Bronchial epithelial cell (primary cell): ENCODE measurements around the gene ACTN2. TPM values are rescaled to one million over a fixed set of nuclear protein-coding genes. Genes with fewer than 3 reads are reported as not detected.

Experiments used
- DNase-seq: peaks from one replicate; pipeline ENCODE4 v3.0.0-alpha.2; 2010; ENCODE audit warnings: low read depth
- FAIRE-seq: peaks from 2 replicates; lab custom pipeline; 2011; peaks lifted over from hg19 to GRCh38; lab: Jason Lieb, UNC
- H3K27me3 ChIP-seq: 2 replicates; pipeline ENCODE4 v1.5.1; 2011; ENCODE audit warnings: low read length; ENCODE audit not compliant: control insufficient read depth, insufficient read depth
- H3K36me3 ChIP-seq: 2 replicates; pipeline ENCODE4 v1.5.1; 2011; ENCODE audit warnings: low read length; ENCODE audit not compliant: control insufficient read depth, insufficient read depth
- H3K4me3 ChIP-seq: 2 replicates; pipeline ENCODE4 v1.5.1; 2011; ENCODE audit warnings: mild to moderate bottlenecking, low read depth, low read length, control low read depth
- total RNA-seq: library from RNA; depleted of rRNA; stranded (reverse); fragments of >200 nt; gene quantifications from 2 replicates; pipeline ENCODE4 v1.2.1, GENCODE V29; 2014
- TF ChIP-seq, protein P1 (sequence below): IDR thresholded peaks from 2 replicates; pipeline ENCODE4 v1.5.1; 2011; ENCODE audit warnings: mild to moderate bottlenecking, moderate library complexity, low read length, control low read depth, inconsistent platforms; ENCODE audit not compliant: insufficient read depth, severe bottlenecking

Gene ACTN2
- total RNA-seq, 1 donor from 2014 or later: 0.79 TPM

DNA sequence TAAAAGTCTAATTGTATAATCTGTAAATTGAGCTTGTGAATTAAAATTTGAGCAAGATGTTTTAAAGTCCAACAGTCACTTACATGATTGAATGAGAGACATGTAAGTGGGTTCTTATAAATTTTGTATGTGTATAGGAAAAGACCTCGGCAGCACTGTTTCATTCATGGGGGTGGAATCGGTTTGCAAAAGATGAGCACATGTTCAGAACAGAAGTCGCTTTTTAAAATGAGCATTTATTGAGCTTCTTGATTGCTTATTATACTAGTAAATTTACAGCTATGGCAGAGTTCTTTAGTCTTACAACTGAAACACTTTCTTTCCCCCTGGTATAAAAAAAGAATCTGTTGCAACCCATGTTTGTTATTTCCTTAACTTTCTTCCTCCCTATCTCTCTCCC is 33.9 kb downstream of the ACTN2 start:
- Histone ChIP-seq H3K4me3 (no peak overlapping the region), H3K36me3 (no peaks in the 10 kb centered on the region), H3K27me3 (no peaks in the 10 kb centered on the region)
- DNase-seq: no peak
- TF ChIP-seq, protein P1, sequence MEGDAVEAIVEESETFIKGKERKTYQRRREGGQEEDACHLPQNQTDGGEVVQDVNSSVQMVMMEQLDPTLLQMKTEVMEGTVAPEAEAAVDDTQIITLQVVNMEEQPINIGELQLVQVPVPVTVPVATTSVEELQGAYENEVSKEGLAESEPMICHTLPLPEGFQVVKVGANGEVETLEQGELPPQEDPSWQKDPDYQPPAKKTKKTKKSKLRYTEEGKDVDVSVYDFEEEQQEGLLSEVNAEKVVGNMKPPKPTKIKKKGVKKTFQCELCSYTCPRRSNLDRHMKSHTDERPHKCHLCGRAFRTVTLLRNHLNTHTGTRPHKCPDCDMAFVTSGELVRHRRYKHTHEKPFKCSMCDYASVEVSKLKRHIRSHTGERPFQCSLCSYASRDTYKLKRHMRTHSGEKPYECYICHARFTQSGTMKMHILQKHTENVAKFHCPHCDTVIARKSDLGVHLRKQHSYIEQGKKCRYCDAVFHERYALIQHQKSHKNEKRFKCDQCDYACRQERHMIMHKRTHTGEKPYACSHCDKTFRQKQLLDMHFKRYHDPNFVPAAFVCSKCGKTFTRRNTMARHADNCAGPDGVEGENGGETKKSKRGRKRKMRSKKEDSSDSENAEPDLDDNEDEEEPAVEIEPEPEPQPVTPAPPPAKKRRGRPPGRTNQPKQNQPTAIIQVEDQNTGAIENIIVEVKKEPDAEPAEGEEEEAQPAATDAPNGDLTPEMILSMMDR: no peak
- no peak for FAIRE-seq

DNA sequence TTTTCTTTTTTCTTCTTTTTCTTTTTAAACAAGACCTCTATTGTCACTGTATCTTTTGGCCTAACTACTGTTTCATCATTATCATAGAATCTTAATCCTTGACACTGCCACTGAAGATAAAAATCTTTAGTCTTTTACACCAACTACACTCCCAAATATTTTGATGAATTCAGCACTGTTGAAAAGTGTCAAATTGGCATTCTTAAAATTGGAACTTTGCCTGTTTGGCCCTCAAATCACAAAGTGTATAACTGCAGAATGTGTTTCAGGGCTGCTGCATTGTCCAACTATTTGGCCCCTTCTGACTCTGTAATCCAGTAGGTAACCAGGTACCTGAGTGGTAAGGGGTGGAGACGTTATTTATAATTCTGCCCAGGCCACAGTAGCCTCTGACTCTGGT is 34.3 kb downstream of the ACTN2 start:
- H3K27me3 ChIP-seq: no peaks in the 10 kb centered on the region
- no peak for FAIRE-seq
- DNase-seq: no peak
- TF ChIP-seq, protein P1: no peak
- H3K36me3 ChIP-seq: no peaks in the 10 kb centered on the region
- H3K4me3 ChIP-seq: no peak overlapping the region

DNA sequence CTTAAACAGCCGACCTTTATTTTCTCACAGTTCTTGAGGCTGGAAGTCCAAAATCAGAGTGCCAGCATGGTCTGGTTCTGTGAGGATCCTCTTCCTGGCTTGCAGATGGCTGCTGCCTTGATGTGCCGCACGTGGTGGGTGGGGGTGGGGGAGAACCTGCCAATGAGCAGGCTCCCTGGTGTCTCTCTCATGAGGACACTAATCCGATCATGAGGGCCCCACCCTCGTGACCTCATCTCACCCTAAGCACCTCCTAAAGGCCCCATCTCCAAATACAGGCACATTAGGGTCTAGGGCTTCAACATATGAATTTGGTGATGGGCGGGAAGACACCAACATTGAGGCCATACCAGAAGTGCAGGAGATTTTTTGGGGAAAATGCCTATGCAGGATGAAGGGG is 37.8 kb downstream of the ACTN2 start:
- no peak overlapping the region for H3K4me3 ChIP-seq
- H3K36me3 ChIP-seq: no peaks in the 10 kb centered on the region
- FAIRE-seq: no peak
- TF ChIP-seq, protein P1: no peak
- no peak for DNase-seq
- no peaks in the 10 kb centered on the region for H3K27me3 ChIP-seq

DNA sequence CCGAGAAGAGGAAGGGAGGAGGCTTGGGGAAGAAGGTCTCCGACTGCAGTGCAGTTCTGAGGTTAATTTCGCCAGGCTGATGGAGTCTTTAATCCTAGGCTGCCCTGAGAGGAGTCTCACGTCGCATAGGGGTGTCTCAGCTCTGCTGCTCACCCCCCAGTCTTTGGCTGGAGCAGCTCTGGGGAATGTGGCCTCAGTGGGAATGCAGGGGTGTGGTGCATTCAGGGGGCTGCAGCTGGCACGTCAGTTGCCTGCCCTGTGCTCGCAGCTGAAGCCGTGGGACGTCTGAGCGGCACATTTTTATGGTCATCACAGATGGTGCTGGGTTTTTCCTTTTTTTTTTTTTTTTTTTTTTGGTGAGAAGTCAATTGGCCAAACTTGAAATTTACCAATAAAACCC is 38.2 kb downstream of the ACTN2 start:
- FAIRE-seq: no peak
- H3K27me3 ChIP-seq: no peaks in the 10 kb centered on the region
- no peak overlapping the region for H3K4me3 ChIP-seq
- H3K36me3 ChIP-seq: no peaks in the 10 kb centered on the region
- TF ChIP-seq, protein P1: no peak
- no peak for DNase-seq

DNA sequence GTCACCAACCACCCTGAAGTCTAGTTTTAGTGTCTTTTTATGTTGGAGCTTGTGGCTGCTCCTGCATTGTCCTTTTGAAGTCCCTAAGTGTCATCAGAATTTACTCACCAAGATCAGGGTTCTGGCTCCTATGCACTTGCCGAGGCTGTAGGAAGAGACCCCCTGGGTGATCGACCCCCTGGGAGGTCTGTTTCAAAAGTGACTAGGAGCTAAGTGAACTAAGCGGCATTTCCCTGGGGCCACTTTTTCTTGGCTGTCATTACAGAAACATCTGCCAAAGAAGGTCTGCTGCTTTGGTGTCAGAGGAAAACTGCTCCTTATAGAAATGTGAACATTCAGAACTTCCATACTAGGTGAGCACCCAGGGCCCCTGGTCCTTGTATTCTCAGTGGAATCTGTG is 39.4 kb downstream of the ACTN2 start:
- TF ChIP-seq, protein P1: no peak
- FAIRE-seq: no peak
- Histone ChIP-seq H3K4me3 (no peak overlapping the region), H3K36me3 (no peaks in the 10 kb centered on the region), H3K27me3 (no peaks in the 10 kb centered on the region)
- DNase-seq: no peak

DNA sequence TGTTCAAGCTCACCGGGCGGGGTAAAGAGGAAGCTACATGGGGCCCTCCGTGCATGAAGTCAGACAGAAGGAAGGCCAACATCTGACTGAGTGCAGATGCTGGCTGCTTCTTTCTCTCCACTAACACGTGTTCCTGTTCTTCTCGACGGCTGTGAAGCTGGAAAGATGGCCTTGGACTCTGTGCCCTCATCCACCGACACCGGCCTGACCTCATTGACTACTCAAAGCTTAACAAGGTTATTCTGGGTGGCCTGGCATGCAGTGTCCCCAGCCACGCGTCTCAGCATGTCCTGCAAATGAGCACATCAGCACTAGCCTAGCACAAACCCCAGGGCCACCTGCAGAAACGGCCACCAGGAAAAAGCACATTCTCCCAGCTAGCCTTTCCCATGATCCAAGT is 41.2 kb downstream of the ACTN2 start:
- Histone ChIP-seq H3K36me3 (no peaks in the 10 kb centered on the region), H3K27me3 (no peaks in the 10 kb centered on the region), H3K4me3 (no peak overlapping the region)
- FAIRE-seq (no peak), DNase-seq (no peak)
- TF ChIP-seq, protein P1: no peak
